AG04449 (cell line): ENCODE data around the gene SOX13.

Source experiments
- CTCF ChIA-PET: fragments of 350-600 bp; formaldehyde crosslinking; extraction: SDS; loops from one replicate; lab custom pipeline; 2021; ENCODE audit warnings: antibody characterized with exemption; lab: Yijun Ruan, JAX
- POLR2A ChIA-PET: fragments of 400-600, 350-600 bp; formaldehyde crosslinking; extraction: SDS; loops from one replicate; lab custom pipeline; 2020; ENCODE audit warnings: antibody characterized with exemption, inconsistent platforms; lab: Yijun Ruan, JAX
- DNase-seq: peaks from one replicate; pipeline ENCODE4 v3.0.0-alpha.2; 2010; ENCODE audit warnings: low read depth, low spot score
- H3K4me3 ChIP-seq: 2 replicates; pipeline ENCODE4 v1.5.1; 2011; ENCODE audit warnings: low read depth, mild to moderate bottlenecking, control low read depth, low read length
- TF ChIP-seq, protein P1 (sequence below): IDR thresholded peaks from one replicate; pipeline ENCODE4 v1.5.1; 2011; ENCODE audit warnings: mild to moderate bottlenecking, moderate library complexity, low read length, control low read depth, inconsistent platforms; ENCODE audit not compliant: insufficient read depth; ENCODE audit errors: missing control alignments

Gene SOX13

DNA sequence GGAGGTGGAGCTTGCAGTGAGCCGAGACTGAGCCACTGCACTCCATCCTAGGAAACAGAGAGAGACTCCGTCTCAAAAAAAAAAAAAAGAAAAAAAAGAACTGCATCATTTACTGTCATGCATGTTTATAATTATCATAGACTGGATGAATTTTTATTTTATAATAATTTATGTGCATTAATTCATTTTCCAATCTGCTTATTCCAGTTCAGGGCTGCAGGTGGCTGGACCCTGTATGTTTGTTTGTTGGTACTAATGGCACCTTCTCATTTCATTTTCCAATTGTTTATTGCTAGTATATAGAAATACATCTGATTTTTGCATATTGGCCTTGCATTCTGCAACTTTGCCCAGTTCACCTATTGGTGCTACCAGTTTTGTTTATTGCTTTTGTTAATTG is 19.0 kb upstream of the SOX13 start:
- CTCF ChIA-PET: no interaction called here
- POLR2A ChIA-PET: no interaction called here
- TF ChIP-seq, protein P1, sequence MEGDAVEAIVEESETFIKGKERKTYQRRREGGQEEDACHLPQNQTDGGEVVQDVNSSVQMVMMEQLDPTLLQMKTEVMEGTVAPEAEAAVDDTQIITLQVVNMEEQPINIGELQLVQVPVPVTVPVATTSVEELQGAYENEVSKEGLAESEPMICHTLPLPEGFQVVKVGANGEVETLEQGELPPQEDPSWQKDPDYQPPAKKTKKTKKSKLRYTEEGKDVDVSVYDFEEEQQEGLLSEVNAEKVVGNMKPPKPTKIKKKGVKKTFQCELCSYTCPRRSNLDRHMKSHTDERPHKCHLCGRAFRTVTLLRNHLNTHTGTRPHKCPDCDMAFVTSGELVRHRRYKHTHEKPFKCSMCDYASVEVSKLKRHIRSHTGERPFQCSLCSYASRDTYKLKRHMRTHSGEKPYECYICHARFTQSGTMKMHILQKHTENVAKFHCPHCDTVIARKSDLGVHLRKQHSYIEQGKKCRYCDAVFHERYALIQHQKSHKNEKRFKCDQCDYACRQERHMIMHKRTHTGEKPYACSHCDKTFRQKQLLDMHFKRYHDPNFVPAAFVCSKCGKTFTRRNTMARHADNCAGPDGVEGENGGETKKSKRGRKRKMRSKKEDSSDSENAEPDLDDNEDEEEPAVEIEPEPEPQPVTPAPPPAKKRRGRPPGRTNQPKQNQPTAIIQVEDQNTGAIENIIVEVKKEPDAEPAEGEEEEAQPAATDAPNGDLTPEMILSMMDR: no peak
- no peak overlapping the region for H3K4me3 ChIP-seq
- no peak for DNase-seq

DNA sequence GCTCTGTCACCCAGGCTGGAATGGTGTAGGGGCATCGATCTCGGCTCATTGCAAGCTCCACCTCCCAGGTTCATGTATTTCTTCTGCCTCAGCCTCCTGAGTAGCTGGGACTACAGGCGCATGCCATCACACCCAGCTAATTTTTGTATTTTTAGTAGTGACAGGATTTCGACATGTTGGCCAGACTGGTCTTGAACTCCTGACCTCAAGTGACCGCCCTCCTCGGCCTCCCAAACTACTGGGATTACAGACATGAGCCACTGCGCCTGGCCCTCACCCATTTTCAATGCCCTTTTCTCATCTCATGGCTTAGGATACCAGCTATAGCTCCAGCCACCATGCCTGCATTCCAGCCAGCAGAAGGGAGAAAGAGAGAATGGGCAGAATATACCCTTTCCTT is 12.9 kb upstream of the SOX13 start:
- CTCF ChIA-PET: no interaction called here

DNA sequence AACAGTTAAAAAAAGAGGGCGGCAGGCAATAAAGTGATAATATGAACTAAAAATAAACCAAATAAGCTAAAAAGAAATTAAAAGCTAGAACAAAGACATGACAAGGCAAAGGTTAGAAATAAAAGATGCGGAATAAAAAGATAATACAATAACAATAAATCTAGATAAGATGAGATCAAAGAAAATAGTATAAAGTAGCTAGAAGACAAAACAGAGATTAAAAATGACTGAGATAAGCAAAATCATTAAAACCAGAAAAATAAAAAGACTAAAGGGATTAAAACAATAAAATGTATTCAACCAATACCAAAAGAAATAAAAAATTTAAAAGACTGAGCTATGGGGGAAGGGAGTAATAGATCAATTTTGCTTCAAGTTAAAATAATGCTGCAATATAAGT is 10.8 kb upstream of the SOX13 start:
- ChIA-PET CTCF (interaction anchor here (0.7 to 1.3 kb wide), 2 partner anchors 11 to 193 kb away, joined by 3 read pairs; partner anchors contain the start of gene SOX13), POLR2A (no interaction called here)

More for the DNA sequence above, 12.9 kb upstream of the SOX13 start:
- H3K4me3 ChIP-seq: no peak overlapping the region
- POLR2A ChIA-PET: no interaction called here
- DNase-seq: no peak
- TF ChIP-seq, protein P1: no peak

DNA sequence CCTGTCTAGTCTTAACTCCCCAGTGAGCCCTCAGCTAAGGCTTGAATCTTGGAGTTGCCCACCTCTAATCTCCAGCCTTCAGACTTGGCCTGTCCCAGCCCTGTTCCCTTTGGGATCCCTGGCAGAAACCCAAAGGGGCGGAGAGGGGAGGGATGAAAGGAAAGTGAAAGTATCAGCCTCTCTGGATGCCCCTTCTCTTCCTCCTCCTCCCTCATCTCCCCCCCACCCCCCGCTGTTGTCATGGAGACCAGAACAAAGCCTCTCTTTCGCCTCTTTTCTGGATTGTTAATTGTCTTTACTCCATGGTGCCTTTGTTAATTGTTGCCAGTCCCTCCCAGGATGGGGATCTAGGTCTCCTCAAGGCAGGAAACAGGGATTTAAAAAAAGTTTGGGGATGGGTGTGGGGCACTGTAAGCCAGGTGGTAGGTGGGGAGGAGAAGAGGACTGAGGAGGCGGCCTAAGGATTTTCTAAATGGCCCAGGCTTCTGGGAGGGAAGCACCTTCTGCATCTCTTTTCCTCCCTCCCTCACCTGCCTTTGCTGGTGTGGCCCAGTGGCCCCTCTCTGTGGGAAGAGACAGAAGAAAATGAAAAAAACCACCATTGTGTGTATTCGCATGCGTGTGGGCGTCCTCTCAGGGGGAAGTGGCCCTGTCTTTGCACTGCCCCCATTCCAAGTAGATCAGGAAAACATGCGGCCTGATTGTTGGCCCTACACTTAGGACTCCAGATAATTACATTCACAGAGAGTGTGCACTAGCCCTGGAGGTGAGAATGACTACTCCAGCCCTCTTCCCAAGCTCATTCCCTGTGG is 7.5 kb upstream of the SOX13 start:
- H3K4me3 ChIP-seq: no peak overlapping the region
- TF ChIP-seq, protein P1: no peak
- ChIA-PET POLR2A (no interaction called here), CTCF (no interaction called here)
- DNase-seq: no peak

More for the DNA sequence above, 10.8 kb upstream of the SOX13 start:
- H3K4me3 ChIP-seq: no peak overlapping the region
- no peak for DNase-seq
- TF ChIP-seq, protein P1: no peak

DNA sequence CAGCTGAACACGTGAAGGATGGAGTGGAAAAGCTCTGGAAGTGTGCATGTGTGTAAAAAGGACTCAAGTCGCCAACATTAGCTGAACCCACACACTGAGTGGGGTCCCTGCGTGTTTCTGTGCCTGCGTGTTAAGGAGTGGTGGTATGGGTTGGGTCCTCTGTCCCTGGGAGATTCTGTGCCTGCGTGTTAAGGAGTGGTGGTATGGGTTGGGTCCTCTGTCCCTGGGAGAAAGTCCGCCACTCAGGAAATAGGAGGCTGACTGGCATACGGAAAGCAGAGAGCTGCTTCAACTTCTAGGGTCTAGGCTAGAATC is 7.0 kb upstream of the SOX13 start:
- TF ChIP-seq, protein P1: no peak
- DNase-seq: no peak
- H3K4me3 ChIP-seq: no peak overlapping the region
- CTCF ChIA-PET: no interaction called here
- POLR2A ChIA-PET: no interaction called here

DNA sequence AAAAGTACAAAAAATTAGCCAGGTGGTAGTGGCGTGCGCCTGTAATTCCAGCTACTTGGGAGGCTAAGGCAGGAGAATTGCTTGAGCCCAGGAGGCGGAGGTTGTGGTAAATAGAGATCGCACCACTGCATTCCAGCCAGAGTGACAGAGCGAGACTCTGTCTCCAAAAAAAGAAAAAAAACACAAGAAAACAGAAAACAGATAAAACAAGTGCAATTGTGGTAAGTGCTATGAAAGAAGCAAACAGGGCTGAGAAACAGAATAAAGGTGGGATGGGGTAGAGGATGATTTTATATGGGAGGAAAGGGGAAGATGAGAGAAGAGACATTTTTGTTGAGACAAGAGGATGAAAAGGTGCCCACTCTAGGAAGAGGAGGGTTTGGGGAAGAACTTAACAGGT is 5.0 kb upstream of the SOX13 start:
- DNase-seq: no peak
- H3K4me3 ChIP-seq: no peak overlapping the region
- TF ChIP-seq, protein P1: no peak
- CTCF ChIA-PET: no interaction called here
- POLR2A ChIA-PET: no interaction called here
